ENCODE data around the gene WDR54.
"Not testable (repeated sequence)": the region's sequence is repeated elsewhere in the genome, so short reads cannot be mapped to it uniquely, and the experiment has no call there.

WDR54 gene

GRCh38 chr2:74419345-74419744 is 2.2 kb upstream of the WDR54 start:
- TF ChIP-seq CTCF (IDR thresholded peaks at IDR 0.05; ENCODE audit: control insufficient read depth, extremely low read depth, insufficient read depth) = no peak
- no peak overlapping the region for H3K4me3 ChIP-seq (ENCODE audit: low read depth, low read length)
- DNase-seq (ENCODE audit: low read depth) = no peak

GRCh38 chr2:74420006-74420405 is 1.5 kb upstream of the WDR54 start:
- DNase-seq (ENCODE audit: low read depth) = no peak
- TF ChIP-seq CTCF (IDR thresholded peaks at IDR 0.05; ENCODE audit: control insufficient read depth, extremely low read depth, insufficient read depth) = no peak
- no peak overlapping the region for H3K4me3 ChIP-seq (ENCODE audit: low read depth, low read length)

- H3K4me3 ChIP-seq (ENCODE audit: low read depth, low read length) = peak overlapping the region; percentile 62
- not testable (repeated sequence) for DNase-seq (ENCODE audit: low read depth)
Observed at GRCh38 chr2:74420443-74421103, 957 bp upstream of the WDR54 start.

- TF ChIP-seq CTCF (IDR thresholded peaks at IDR 0.05; ENCODE audit: control insufficient read depth, extremely low read depth, insufficient read depth) = no peak
- no peak overlapping the region for H3K4me3 ChIP-seq (ENCODE audit: low read depth, low read length)
- DNase-seq (ENCODE audit: low read depth) = no peak
Observed at GRCh38 chr2:74423231-74424095, 1.9 kb downstream of the WDR54 start.

GRCh38 chr2:74424139-74424992 is 2.8 kb downstream of the WDR54 start:
- DNase-seq (ENCODE audit: low read depth) = no peak
- no peak overlapping the region for H3K4me3 ChIP-seq (ENCODE audit: low read depth, low read length)
- TF ChIP-seq CTCF (IDR thresholded peaks at IDR 0.05; ENCODE audit: control insufficient read depth, extremely low read depth, insufficient read depth) = no peak

GRCh38 chr2:74424995-74425406 is 3.5 kb downstream of the WDR54 start:
- no peak for DNase-seq (ENCODE audit: low read depth)
- TF ChIP-seq CTCF (IDR thresholded peaks at IDR 0.05; ENCODE audit: control insufficient read depth, extremely low read depth, insufficient read depth) = no peak
- no peak overlapping the region for H3K4me3 ChIP-seq (ENCODE audit: low read depth, low read length)

GRCh38 chr2:74425523-74425922 is 4.0 kb downstream of the WDR54 start:
- H3K4me3 ChIP-seq (ENCODE audit: low read depth, low read length) = no peak overlapping the region
- no peak for DNase-seq (ENCODE audit: low read depth)
- no peak for TF ChIP-seq CTCF (IDR thresholded peaks at IDR 0.05; ENCODE audit: control insufficient read depth, extremely low read depth, insufficient read depth)
